GM19372 (cell line): Measurements from ENCODE around the gene PLPPR5.

Experiments
- ATAC-seq: cut with Tn5 transposase; IDR thresholded peaks from one replicate; pipeline ENCODE4 v1.9.1; 2021; ENCODE audit warnings: mild to moderate bottlenecking, low read depth, moderate library complexity; ENCODE audit not compliant: unreplicated experiment

Gene PLPPR5

GRCh38 chr1:98870959-98871903 lies 133.4 kb downstream of the PLPPR5 start:
- ATAC-seq = peak; percentile 95

- no peak for ATAC-seq
Measured at GRCh38 chr1:98865796-98866195, 138.9 kb downstream of the PLPPR5 start.

DNA sequence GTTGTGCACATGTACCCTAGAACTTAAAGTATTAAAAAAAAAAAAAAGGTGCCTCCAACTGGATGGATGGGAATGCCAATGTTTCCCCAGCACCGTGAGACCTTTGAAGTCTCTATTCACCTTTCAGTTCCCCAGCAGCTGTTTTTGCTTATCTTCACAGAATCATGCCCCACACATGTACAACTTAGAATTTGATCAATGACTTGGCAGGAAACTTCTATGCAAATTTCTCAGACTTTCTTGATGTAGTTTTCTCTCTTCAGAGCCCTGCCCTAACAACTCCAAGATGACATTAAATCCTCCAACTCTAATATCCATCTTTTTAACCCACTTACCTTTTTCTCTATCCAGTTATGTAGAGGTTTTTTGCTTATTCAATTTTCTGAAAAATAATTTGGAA lies 144.3 kb downstream of the PLPPR5 start:
- no peak for ATAC-seq

DNA sequence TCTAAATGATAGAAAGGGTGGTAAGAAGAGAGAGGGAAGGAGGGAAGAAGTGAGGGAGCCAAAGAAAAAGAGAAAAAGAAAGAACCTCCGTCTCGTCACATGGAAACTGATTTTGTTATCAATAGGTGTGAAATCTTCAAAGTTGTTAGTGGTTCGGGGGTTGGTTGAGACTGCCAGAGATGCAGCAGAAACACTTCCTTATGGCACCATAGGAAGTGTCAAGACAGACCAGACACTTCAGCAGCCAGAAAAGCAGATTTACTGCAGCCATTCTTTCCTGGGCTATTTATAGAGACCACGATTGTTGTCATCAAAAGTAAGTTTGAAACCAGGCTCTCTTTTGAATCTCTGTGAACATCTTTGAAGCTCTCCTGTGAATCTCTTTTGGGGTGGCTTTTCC lies 150.5 kb downstream of the PLPPR5 start:
- no peak for ATAC-seq

GRCh38 chr1:98849969-98850636 lies 154.6 kb downstream of the PLPPR5 start:
- ATAC-seq = no peak

DNA sequence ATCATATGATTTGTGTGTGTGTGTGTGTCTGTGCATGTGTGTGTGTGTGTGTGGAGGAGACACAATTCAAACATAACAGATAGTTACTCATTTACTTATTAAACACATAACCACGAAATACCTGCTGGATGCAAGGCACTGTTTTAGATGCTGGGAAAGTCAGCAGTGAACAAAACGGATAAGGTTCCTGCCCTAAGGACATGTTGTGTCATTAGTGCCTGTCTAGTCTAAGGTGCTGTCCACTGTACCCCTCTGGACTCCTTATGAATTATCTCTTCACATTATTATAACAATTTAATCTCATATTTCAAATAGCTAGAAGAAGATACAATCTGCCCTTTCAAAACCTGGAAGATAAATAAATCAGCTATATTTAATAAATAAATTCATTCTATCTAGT lies 162.4 kb downstream of the PLPPR5 start:
- ATAC-seq = no peak
